Brain pericyte (primary cell): ENCODE results near the gene RAP1GAP.
"Not testable (repeated sequence)": the region's sequence is repeated elsewhere in the genome, so short reads cannot be mapped to it uniquely, and the experiment has no call there.

Experiments used
- DNase-seq: peaks from one replicate; pipeline ENCODE4 v3.0.0-alpha.2; 2012; ENCODE audit warnings: low read depth, low spot score

RAP1GAP gene

DNA sequence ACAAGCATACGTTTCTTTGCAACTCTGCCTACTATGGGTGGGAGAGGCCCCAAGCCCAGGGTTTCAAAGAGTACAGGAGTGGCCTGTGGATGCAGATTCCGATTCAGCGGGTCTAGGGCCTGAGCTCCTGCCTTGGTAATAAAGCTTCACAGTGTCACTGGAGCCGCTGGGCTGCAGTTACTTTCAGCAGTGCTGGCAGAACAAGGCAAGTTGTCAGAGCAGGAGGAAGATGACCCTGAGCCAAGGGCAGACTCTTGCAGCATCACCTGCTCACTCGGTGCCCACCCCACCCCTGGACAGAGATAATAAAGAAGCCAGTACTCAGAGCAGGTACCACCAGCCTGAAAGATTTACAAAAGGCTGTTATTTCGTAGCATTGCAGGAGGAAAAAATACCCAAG is 8.0 kb upstream of the RAP1GAP start:
- no peak for DNase-seq

DNA sequence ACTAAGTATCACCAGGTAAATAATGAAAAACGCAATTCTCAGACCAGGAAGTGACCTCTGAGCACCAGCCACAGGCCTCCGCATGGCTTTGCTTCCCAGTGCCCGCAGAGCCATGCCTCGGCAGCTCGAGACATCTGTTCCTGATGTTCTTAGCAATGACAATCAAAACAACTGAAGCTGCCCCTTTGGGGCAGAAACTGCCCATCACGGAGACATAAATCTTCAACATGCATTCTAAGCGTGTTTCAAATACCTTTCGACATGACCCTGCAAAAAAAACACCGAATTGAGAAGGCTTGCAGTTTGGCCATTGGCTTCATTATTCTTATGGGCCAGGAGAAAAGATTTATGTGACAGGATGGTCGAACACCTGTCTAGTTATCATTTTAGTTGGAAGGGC is 5.8 kb upstream of the RAP1GAP start:
- DNase-seq, result no peak

DNA sequence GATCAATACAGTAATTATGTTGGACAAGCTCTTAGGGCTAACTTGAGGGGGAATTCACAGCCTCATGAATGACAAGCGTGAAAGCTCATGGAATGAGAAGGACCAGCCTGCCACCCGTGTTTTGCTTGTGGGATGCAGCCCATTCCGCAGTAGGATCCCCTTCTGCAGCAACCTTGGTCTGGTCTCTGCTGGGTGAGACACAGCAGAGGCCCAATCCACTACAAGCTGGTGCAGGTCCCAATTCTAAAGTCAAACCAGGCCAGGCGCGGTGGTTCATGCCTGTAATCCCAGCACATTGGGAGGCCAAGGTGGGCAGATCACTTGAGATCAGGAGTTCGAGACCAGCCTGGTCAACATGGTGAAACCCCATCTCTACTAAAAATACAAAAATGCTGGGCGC is 4.7 kb upstream of the RAP1GAP start:
- not testable (repeated sequence) for DNase-seq

DNA sequence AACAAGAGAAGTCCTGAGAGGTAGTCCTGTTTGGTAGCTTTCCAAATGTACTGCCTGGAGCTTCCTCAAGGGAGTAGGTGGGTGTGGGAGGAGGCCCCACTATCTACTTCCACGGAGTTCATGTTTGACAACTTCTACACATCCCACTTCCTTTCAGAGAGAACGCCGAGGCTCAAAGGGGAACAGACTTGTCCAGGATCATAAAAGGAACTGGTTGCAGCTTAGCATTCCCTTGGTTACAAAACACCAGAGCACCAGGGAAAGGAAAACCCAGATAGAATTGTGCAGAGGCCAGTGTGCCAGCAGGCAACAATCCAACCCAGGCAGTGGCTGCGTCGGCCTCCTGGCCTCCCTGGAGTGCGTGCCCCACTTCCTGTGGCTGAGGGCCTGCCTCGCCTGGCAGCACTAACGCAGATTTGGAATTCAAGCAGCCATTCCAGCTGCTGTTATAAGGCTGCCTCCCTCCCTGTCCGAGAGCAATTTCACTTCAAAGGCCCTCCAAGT is 4.2 kb upstream of the RAP1GAP start:
- DNase-seq, result no peak

DNA sequence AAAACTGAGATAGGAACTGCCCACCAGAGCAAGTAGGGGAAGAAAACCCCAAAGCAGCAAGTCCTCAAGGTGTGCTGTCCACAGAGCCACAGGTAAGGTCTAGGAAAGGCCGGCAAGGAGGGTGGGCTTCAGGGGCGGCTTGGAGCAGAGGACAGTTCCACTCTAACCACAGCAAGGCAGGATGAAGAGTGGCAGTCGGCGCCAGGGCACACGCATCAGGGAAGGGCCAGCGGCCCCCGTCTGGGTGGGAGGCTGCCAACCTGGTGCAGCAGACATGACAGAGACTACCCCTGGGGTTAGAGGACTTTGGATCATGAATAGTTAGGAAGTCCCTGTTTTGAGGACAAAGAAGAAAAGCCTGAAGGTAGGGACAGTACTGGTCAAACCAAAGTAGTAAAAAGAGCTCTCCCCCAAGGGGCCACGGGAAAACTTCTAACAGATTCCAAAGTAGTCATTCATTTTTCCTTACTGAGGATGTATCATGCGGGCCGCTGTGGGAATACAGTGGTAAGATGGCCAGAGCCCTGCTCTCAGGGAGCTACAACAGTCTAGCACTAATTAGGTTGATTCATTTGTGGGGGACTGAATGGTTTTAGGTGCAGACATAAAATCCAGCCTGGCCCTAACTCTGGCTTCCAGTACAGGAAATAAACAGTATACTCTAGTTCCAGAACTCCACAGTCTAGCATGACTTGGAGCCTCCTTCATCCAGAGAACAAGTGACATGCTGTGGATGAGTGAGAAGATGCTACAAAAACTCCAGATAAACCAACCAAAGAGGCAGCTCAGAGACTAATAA is 3.5 kb upstream of the RAP1GAP start:
- DNase-seq, result no peak

DNA sequence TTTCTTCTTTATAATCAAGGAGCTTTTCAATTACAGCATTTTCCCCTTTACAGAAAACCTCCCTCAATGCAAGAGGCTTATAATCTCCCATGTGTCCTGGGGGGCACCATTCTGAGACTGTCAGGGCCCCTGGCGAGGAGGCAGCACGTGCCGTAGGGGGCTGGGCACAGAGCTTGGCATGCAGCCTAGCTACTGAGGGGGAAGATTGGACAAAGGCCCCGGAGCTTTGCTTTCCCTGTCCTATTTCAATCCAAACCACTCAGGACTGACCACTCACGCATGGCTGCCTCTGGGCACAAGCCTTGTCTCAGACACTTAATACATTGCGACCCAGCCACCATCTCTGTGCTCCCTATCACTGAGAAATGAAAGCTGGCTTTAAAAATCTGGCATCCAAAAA is 2.8 kb upstream of the RAP1GAP start:
- no peak for DNase-seq

DNA sequence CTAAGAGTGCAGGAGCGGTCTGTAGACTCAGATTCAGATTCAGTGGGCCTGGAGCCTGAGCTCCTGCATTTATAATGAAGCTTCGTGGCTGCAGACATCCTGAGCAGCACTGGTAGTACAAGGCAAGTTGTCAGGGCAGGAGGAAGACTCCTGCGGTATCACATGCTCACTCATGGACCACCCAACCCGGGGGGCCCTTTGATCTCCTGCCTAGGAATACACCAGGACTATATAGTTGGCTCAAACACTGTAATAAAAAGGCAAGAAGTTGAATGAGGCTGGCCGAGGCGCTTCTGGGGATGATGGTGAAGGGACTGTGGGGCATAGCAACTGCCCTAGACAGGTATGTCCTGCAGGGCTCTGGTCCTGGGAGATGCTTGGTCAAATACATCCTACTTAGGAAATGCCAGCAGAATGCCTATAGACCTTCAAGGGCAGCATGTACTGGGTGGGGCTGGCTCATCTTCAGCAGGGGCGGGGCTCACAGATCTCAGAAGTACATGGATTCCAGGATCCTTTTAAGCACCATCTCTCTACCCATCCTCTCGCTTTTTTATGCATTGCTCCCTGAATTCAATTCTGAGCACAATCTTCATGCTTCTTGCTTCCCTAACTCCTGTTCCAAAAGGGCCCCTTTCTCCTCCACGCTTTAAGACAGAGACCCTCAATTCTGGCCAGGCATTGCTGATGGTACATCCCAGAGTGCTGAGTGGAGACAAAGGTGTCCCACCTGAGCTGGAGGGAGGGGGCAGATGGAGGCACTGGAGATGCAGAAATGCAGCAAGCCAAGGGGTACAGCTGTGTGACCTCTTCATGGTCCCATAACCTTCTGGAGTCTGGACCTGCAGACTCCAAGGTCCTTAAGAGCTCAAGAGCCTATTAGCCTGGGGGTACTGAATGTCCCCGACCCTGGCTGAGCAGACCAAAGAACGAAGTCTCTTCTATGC is 2.1 kb upstream of the RAP1GAP start:
- DNase-seq, result no peak

DNA sequence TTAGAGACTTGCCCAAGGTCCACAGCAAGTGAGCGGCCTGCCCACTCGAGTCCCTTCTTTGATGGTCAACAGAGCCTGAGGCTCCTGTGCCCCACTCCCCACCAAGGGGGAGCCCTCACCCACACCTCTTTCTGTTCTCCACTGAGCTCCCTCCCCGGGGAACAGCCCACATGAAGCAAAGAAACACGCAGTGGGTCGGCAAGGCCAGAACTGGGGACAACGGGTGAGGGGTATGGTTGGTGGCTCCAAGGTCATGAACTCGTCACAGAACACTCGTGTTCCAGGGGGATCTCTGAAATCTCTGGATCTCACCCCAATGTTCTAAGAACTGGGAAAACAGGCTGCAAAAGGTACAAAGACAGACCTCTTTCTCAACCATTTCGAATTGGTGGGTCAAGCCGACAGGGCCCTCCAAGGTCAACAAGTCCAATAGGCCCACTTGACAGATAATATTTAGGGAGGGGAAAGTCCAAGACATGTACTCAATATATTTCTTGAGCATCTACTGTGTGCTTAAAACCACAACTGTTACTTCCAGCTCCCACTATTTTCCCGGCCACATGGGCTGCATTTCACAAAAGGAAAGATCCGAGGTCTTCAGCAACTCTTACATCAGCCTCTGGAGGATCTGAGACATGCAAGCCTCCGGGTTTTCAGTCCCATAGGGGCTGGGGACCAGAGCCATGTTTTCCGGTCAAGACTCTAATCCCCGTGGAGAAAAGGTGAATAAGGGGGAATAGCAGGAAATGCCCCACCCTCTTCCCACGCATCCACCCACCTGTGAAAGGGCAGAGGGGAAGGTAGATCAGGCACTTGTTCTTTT is 1.1 kb upstream of the RAP1GAP start:
- DNase-seq, result no peak

DNA sequence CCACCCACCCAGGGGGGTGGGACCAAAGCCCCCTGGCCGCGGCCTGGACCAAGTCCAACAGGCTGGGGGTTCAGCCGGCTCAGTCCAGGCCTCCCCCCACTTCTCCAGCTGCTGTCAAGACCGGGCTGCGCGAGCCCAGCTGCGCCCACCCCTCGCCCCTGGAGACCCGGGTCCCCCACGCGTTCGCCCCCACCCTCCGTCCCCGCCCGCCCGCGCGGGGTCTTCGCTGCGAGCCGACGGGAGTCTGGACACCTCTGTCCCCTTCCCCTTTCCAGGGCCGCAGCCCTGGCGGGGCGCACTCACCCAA is 253 bp downstream of the RAP1GAP start:
- no peak for DNase-seq

DNA sequence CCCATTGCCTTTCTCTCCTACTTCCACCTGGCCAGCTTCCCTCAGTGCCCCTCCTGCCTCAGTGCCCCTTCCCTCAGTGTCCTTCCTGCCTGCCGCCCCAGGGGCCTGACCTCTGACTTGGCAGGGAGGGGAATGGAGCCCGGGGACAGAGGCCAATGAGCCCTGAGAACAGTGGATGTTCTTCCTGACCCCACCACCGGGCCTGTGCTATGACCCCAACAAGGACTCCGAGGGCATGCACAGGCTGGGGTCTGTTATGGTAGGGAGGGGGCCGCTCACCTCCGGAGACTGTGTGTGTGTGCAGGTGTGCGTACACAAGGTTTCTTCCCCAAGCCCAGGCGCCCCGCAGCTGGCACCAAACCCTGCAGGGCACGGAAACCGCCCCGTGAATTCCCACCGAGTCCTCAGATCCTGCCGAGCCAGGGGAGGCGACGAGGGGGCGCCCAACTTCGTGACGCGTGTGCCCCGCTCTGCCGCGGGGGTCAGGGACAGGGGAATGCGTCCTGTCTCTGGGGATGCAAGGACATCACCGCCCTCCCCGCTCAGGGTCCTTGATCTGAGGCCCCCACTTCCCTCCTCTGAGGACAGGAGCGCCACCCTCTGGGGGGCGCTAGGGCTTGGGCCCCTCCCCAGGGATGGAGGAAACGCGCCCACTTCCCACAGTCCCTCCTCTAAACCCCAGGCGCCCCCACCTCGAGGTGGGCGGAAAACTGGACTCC is 766 bp downstream of the RAP1GAP start:
- no peak for DNase-seq

DNA sequence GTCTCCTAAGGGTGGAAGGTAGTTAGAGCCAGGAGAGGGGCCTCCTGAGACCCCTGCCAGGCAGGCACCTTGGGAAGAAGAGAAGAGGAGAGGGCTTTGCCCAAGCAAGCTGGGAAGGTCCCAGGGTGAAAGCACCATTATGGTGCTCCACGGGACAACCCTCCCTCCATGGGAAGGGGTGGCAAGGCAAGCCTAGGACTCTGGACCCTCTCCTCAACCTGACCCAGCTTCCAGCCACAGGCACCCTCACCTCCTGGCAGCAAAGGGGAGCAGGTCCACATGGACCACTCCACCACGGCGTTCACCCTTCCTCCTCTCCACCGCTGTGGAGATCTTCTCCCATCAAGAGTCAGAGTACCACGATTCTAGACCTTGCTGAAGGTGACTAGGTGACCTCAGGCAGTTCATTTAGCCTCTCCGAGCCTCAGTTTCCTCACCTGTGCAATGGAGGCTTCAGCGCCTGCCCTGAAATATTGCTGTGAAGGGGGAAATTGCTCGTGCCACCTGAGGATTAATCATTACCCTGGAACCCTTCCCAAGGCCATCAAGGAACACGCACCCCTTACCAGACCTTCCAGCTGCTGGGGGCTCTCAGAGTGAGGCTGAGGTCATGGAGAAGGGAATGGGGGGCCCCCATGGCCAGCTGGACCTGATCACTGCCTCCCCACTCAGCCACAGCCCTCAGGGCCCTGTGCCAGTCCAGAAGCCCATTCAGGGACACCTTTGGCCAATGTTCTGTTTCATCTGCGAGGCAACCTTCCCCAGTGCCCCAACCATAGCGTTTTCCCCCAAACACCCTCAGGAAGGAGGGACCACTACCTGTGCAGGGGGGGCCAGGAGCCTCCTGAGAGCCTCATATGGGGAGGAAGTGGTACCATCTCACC is 1.6 kb downstream of the RAP1GAP start:
- DNase-seq, result no peak

DNA sequence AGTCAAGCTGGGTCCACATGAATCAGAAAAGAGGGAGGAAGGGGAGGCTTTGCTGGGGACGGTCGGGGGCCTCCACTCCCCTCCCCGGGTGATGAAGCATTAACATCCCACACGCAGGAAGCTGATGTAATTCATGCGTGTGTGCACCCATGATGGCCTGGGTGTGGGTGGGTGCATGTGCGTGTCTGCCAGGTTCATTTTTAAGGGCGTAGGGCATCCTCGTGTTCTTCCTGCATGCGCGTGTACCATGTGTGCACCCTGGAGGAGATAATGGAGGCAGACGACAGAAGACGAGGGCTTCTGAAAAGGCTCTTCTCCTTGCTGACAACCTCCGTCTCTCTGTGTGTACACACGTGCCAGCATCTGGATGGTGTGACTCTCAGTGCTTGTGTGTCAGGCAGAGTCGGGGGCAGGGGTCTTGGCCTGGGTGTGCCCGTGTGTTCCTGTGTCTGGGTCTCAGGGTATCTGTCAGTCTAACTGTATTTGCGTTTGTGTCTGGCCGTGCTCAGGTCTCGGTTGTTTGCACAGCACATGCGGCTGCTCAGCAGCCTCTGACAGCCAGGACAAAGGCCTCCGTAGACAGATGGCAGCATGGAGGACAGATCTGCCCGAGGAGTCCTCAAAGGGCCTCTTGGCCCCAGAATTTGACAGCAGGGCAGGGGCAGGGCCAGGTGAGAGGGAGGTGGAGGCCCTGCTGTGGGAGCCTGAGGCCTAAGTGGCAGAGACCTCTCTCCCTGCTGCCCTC is 2.4 kb downstream of the RAP1GAP start:
- no peak for DNase-seq

DNA sequence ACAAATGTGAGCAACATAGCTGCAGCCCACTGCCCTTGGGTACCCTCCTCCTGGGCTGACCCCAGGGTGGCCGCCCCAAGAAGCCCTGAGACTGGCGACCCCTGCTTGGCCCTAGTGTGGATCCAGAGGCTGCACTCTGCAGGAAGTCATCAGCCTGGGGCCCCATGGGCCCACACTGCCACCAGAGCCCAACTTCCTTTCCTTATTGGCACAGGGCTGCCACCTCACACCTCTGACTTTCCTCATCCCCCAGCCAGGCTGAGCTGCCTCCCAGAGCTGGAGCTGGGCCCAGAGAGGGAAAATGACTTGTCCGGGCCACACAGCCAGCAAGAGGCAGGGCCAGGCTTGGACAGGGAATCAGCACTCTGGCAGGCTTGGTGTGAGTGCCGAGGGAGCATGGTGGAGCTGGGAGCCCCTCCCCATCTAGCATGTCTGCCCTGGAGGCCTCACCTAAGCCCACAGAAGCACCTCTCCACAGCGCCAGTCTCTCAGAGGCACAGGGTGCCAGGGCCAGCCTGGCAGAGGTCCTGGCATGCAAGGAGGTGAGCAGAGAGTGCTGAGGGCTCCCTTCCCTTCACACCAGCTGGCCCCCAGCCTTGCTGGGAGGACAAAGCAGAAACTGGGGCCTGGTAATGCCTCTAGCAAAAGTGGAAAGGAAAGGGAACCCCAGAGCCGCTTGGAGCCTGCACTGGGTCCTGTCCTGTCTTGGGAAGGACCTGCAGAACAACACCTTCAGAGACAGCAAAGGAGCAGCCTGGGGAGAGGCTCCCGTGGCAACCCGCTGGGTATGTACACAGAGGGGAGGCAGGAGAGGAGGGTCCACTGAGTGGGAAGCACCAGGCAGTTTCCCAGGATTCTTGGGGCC is 3.2 kb downstream of the RAP1GAP start:
- DNase-seq, result no peak

DNA sequence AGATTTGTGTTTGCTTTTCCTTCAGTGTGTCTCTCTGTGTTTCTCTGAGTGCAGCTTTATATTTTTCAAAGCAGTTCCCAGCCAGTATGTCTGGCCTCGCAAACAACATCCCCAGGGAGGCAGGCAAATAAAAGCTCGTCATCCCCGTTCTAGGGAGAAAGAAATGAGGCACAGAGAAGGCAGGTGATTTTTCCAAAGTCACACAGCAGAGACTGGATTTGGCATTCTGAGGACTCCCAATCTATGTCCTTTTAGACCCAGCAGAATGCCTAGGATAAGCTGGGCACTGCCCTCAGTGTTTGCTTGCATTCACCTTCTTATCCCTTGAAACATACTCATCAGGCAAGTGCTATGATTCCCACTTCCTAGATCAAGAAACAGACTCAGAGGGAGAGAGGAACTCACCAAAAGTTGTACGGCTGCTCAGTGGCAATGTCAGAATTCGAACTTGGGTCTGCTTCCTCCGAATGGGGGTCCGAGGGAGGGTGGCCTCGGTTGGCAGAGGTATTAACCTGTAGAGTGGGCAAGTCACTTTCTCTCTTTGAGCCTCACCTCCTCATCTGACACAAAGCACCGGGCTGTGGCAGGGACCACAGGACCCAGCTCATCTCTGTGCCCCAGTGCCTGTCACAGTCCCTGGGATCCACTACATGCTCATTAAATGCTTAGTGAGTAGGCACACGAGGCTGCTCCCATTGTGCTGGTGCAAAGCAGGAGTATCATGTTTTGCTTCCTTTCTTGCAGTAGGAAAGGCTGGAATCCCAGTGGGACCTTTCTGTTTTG is 4.2 kb downstream of the RAP1GAP start:
- DNase-seq, result no peak

DNA sequence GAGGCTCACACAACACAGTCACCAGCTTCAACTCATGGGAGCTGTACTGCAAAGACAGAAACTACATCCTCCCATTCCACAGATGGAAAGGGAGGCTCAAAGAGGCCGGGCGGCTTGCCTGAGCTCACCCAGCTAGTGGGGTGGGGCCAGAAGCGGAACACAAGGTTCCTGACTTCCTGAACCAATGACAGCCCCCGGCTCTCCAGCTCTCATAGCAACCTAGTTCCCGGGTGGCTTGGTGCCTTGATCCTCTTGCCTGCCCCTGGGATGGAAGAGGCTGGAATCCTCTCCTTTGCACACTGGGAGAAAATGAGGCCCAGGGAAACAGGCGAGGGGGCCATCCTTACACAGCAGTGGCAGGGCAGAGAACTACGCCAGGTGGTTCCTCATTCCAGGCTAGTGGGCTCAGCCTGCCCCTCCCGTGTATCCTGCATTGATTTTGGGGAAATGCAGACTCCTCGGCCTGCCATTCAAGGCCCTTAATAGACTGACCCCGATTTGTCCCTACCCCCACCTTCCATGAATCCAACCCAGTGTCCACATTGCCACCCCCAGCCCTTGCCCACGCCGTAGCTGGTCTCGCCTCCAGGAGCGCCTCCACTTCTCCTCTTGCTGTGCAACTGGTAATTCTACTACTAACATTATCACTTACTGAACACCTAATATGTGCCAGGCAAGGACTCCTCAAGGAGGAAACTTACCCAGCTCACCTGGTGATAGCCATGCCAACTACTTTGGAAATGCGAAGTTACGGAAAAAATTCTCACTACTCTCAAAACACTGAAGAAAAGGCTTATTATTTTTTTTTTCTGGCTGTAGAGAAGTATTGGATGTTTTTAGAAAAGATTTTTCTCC is 5.0 kb downstream of the RAP1GAP start:
- no peak for DNase-seq

DNA sequence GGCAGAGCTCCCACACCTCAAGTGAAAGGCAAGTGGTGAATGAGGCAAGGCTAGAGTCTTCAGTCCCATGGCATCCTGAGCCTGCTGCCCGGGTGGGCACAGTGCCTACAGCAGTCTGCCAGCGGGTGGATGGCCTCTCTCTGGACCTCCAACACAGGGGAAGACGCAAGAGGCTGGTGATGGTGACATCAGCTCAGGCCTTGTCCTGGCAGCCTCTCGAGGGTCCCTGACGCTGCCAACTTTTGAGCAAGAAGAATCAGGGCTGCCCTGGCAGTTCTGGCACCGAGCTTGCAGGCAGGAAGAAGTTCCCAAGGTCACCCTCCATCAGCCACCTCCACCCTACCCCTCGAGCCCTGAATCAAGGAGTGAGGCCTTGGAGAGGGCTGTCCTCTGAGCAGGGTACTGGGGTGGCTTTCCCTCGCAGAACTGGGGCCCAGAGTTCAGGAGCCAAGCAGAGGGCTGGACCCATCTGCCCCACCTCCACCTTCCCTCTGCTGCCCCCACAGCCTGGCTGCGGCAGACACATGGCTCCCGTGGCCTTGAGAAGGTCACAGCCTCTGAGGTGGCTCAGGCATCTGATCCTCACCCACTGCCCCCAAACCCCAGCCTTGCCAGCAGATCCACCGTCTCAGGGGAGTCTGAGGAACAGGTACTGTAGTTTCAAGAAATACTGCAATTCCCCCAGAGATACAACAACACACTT is 5.8 kb downstream of the RAP1GAP start:
- no peak for DNase-seq
